Stimulated activated memory B cell treated with anti-CD40 and anti-IgM and Interleukin-4, amounts not matched to agents 10 μg/mL and 1 μg/mL and 100 μg/mL, for 72 hours (primary cell): ENCODE results near the gene UNC93A.
"Not testable (repeated sequence)": the region's sequence is repeated elsewhere in the genome, so short reads cannot be mapped to it uniquely, and the experiment has no call there.

Experiments
- ATAC-seq: fragments of 150-1000 bp; cut with Tn5 transposase; 2 replicates; pipeline ENCODE4 v1.10.0; 2021
- H3K27ac Mint-ChIP-seq: one replicate; pipeline ENCODE4 v1.8.0; 2022; ENCODE audit warnings: mild to moderate bottlenecking, mixed read lengths
- H3K27me3 Mint-ChIP-seq: one replicate; pipeline ENCODE4 v1.8.0; 2022; ENCODE audit warnings: mixed read lengths
- H3K36me3 Mint-ChIP-seq: one replicate; pipeline ENCODE4 v1.8.0; 2022; ENCODE audit warnings: mixed read lengths
- H3K4me1 Mint-ChIP-seq: one replicate; pipeline ENCODE4 v1.8.0; 2022; ENCODE audit warnings: mixed read lengths
- H3K4me3 Mint-ChIP-seq: one replicate; pipeline ENCODE4 v1.8.0; 2022; ENCODE audit warnings: mild to moderate bottlenecking, moderate library complexity, mixed read lengths
- H3K9me3 Mint-ChIP-seq: one replicate; pipeline ENCODE4 v1.8.0; 2022; ENCODE audit warnings: mixed read lengths

Gene UNC93A

GRCh38 chr6:167296293-167296690 lies 5.2 kb downstream of the UNC93A start:
- Mint-ChIP-seq H3K4me1 (peaks cover 12% of the 10 kb centered on the region), H3K27me3 (peaks cover 76% of the 10 kb centered on the region), H3K36me3 (no peaks in the 10 kb centered on the region), H3K9me3 (peaks cover 3% of the 10 kb centered on the region), H3K27ac (no peak overlapping the region), H3K4me3 (no peak overlapping the region)
- ATAC-seq, result no peak

GRCh38 chr6:167296902-167297301 lies 5.8 kb downstream of the UNC93A start:
- H3K4me1 Mint-ChIP-seq, result peaks cover 12% of the 10 kb centered on the region
- ATAC-seq, result no peak
- H3K27me3 Mint-ChIP-seq, result peaks cover 76% of the 10 kb centered on the region
- no peak overlapping the region for H3K4me3 Mint-ChIP-seq
- H3K27ac Mint-ChIP-seq, result no peak overlapping the region
- H3K36me3 Mint-ChIP-seq, result no peaks in the 10 kb centered on the region
- H3K9me3 Mint-ChIP-seq, result peaks cover 3% of the 10 kb centered on the region

GRCh38 chr6:167298127-167298526 lies 7.0 kb downstream of the UNC93A start:
- peaks cover 3% of the 10 kb centered on the region for H3K9me3 Mint-ChIP-seq
- H3K4me1 Mint-ChIP-seq, result peaks cover 12% of the 10 kb centered on the region
- H3K27me3 Mint-ChIP-seq, result peaks cover 71% of the 10 kb centered on the region
- no peak overlapping the region for H3K4me3 Mint-ChIP-seq
- no peak overlapping the region for H3K27ac Mint-ChIP-seq
- peak; percentile 66 for ATAC-seq
- H3K36me3 Mint-ChIP-seq, result no peaks in the 10 kb centered on the region

GRCh38 chr6:167299641-167300308 lies 8.7 kb downstream of the UNC93A start:
- no peaks in the 10 kb centered on the region for H3K36me3 Mint-ChIP-seq
- no peak for ATAC-seq
- H3K27ac Mint-ChIP-seq, result no peak overlapping the region
- peaks cover 68% of the 10 kb centered on the region for H3K27me3 Mint-ChIP-seq
- peaks cover 12% of the 10 kb centered on the region for H3K4me1 Mint-ChIP-seq
- no peak overlapping the region for H3K4me3 Mint-ChIP-seq
- H3K9me3 Mint-ChIP-seq, result peaks cover 3% of the 10 kb centered on the region

GRCh38 chr6:167300902-167301777 lies 10.0 kb downstream of the UNC93A start:
- Mint-ChIP-seq H3K9me3 (peaks cover 3% of the 10 kb centered on the region), H3K27ac (no peak overlapping the region), H3K4me3 (no peak overlapping the region), H3K36me3 (no peaks in the 10 kb centered on the region), H3K4me1 (peaks cover 12% of the 10 kb centered on the region), H3K27me3 (peaks cover 64% of the 10 kb centered on the region)
- ATAC-seq, result no peak

- Mint-ChIP-seq H3K4me1 (peaks cover 12% of the 10 kb centered on the region), H3K27ac (no peak overlapping the region), H3K4me3 (no peak overlapping the region), H3K9me3 (peaks cover 3% of the 10 kb centered on the region), H3K27me3 (peaks cover 57% of the 10 kb centered on the region), H3K36me3 (no peaks in the 10 kb centered on the region)
- ATAC-seq, result no peak
These were observed 11.0 kb downstream of the UNC93A start for GRCh38 chr6:167302074-167302473.

GRCh38 chr6:167302796-167303195 lies 11.7 kb downstream of the UNC93A start:
- H3K9me3 Mint-ChIP-seq, result peaks cover 5% of the 10 kb centered on the region
- H3K27ac Mint-ChIP-seq, result no peak overlapping the region
- no peak overlapping the region for H3K4me3 Mint-ChIP-seq
- peaks cover 9% of the 10 kb centered on the region for H3K4me1 Mint-ChIP-seq
- ATAC-seq, result no peak
- peaks cover 59% of the 10 kb centered on the region for H3K27me3 Mint-ChIP-seq
- H3K36me3 Mint-ChIP-seq, result no peaks in the 10 kb centered on the region

- no peak for ATAC-seq
- Mint-ChIP-seq H3K9me3 (peaks cover 4% of the 10 kb centered on the region), H3K36me3 (no peaks in the 10 kb centered on the region), H3K4me1 (no peaks in the 10 kb centered on the region), H3K27ac (no peak overlapping the region), H3K4me3 (no peak overlapping the region), H3K27me3 (peaks cover 62% of the 10 kb centered on the region)
These were observed 12.8 kb downstream of the UNC93A start for GRCh38 chr6:167303675-167304625.

- no peaks in the 10 kb centered on the region for H3K4me1 Mint-ChIP-seq
- no peak overlapping the region for H3K4me3 Mint-ChIP-seq
- ATAC-seq, result no peak
- no peak overlapping the region for H3K27ac Mint-ChIP-seq
- no peaks in the 10 kb centered on the region for H3K36me3 Mint-ChIP-seq
- peaks cover 4% of the 10 kb centered on the region for H3K9me3 Mint-ChIP-seq
- H3K27me3 Mint-ChIP-seq, result peaks cover 61% of the 10 kb centered on the region
These were observed 13.8 kb downstream of the UNC93A start for GRCh38 chr6:167304912-167305311.

GRCh38 chr6:167305796-167306195 lies 14.7 kb downstream of the UNC93A start:
- Mint-ChIP-seq H3K4me1 (no peaks in the 10 kb centered on the region), H3K27ac (no peak overlapping the region), H3K27me3 (peaks cover 54% of the 10 kb centered on the region), H3K4me3 (no peak overlapping the region), H3K9me3 (peaks cover 4% of the 10 kb centered on the region), H3K36me3 (no peaks in the 10 kb centered on the region)
- no peak for ATAC-seq

GRCh38 chr6:167306401-167306998 lies 15.4 kb downstream of the UNC93A start:
- Mint-ChIP-seq H3K36me3 (no peaks in the 10 kb centered on the region), H3K4me3 (no peak overlapping the region), H3K9me3 (peaks cover 4% of the 10 kb centered on the region), H3K27ac (no peak overlapping the region), H3K4me1 (no peaks in the 10 kb centered on the region), H3K27me3 (peaks cover 54% of the 10 kb centered on the region)
- no peak for ATAC-seq

- Mint-ChIP-seq H3K4me1 (no peaks in the 10 kb centered on the region), H3K9me3 (peaks cover 4% of the 10 kb centered on the region), H3K27me3 (peaks cover 54% of the 10 kb centered on the region), H3K36me3 (no peaks in the 10 kb centered on the region), H3K4me3 (no peak overlapping the region), H3K27ac (no peak overlapping the region)
- no peak for ATAC-seq
These were observed 16.3 kb downstream of the UNC93A start for GRCh38 chr6:167307342-167307955.

GRCh38 chr6:167308207-167308606 lies 17.1 kb downstream of the UNC93A start:
- Mint-ChIP-seq H3K9me3 (peaks cover 4% of the 10 kb centered on the region), H3K36me3 (no peaks in the 10 kb centered on the region), H3K4me3 (no peak overlapping the region), H3K27ac (no peak overlapping the region), H3K4me1 (peaks cover 6% of the 10 kb centered on the region), H3K27me3 (peaks cover 48% of the 10 kb centered on the region)
- no peak for ATAC-seq

- H3K4me1 Mint-ChIP-seq, H3K27ac Mint-ChIP-seq, ATAC-seq, H3K9me3 Mint-ChIP-seq, H3K4me3 Mint-ChIP-seq, H3K36me3 Mint-ChIP-seq: not testable (repeated sequence)
- peaks cover 38% of the 10 kb centered on the region for H3K27me3 Mint-ChIP-seq
These were observed 18.5 kb downstream of the UNC93A start for GRCh38 chr6:167309355-167310192.
